RCC 7860 (cell line): ENCODE data around the gene CCNI.
"Not testable (repeated sequence)": the region's sequence is repeated elsewhere in the genome, so short reads cannot be mapped to it uniquely, and the experiment has no call there.

Experiments
- DNase-seq: peaks from one replicate; pipeline ENCODE4 v3.0.0-alpha.2; 2015; ENCODE audit warnings: low spot score
- FAIRE-seq: peaks from 2 replicates; lab custom pipeline; 2012; peaks lifted over from hg19 to GRCh38; lab: Jason Lieb, UNC

The CCNI gene

GRCh38 chr4:77084019-77084639, 8.3 kb upstream of the CCNI start:
- FAIRE-seq (no peak), DNase-seq (no peak)

- DNase-seq: no peak
- no peak for FAIRE-seq
Measured at GRCh38 chr4:77082886-77083608, 7.3 kb upstream of the CCNI start.

GRCh38 chr4:77080806-77081205, 5.0 kb upstream of the CCNI start:
- not testable (repeated sequence) for FAIRE-seq, DNase-seq

GRCh38 chr4:77079281-77079680, 3.5 kb upstream of the CCNI start:
- FAIRE-seq: no peak
- DNase-seq: no peak

GRCh38 chr4:77078401-77078800, 2.6 kb upstream of the CCNI start:
- FAIRE-seq: no peak
- DNase-seq: no peak

GRCh38 chr4:77076889-77077635, 1.3 kb upstream of the CCNI start:
- FAIRE-seq (no peak), DNase-seq (no peak)

- FAIRE-seq (no peak), DNase-seq (peak; percentile 64)
Measured at GRCh38 chr4:77074981-77075855, 571 bp downstream of the CCNI start.

GRCh38 chr4:77074381-77074831, 1.4 kb downstream of the CCNI start:
- FAIRE-seq: no peak

GRCh38 chr4:77073981-77074380, 1.8 kb downstream of the CCNI start:
- FAIRE-seq: no peak
- DNase-seq: no peak

More at GRCh38 chr4:77074381-77074831, 1.4 kb downstream of the CCNI start:
- DNase-seq: no peak

- no peak for DNase-seq
- FAIRE-seq: no peak
Measured at GRCh38 chr4:77073106-77073809, 2.5 kb downstream of the CCNI start.

GRCh38 chr4:77072195-77072753, 3.5 kb downstream of the CCNI start:
- no peak for DNase-seq
- no peak for FAIRE-seq

GRCh38 chr4:77069514-77069913, 6.3 kb downstream of the CCNI start:
- DNase-seq, FAIRE-seq: not testable (repeated sequence)

- DNase-seq: no peak
- FAIRE-seq: no peak
Measured at GRCh38 chr4:77065382-77065781, 10.4 kb downstream of the CCNI start.

GRCh38 chr4:77062856-77063255, 12.9 kb downstream of the CCNI start:
- FAIRE-seq (no peak), DNase-seq (no peak)

- DNase-seq (no peak), FAIRE-seq (no peak)
Measured at GRCh38 chr4:77052352-77052751, 23.4 kb downstream of the CCNI start.

GRCh38 chr4:77050962-77051361, 24.8 kb downstream of the CCNI start:
- FAIRE-seq (no peak), DNase-seq (no peak)

GRCh38 chr4:77047037-77047436, 28.8 kb downstream of the CCNI start:
- FAIRE-seq (no peak), DNase-seq (peak; percentile 7)

GRCh38 chr4:77045490-77045889, 30.3 kb downstream of the CCNI start:
- no peak for FAIRE-seq
- DNase-seq: no peak

GRCh38 chr4:77044461-77045150, 31.2 kb downstream of the CCNI start:
- peak; percentile 28 for FAIRE-seq
- DNase-seq: peak; percentile 33
